GM12892 (cell line): ENCODE measurements around the gene EFCAB8.

ENCODE experiments used
- DNase-seq: peaks from one replicate; pipeline ENCODE4 v3.0.0; 2011; ENCODE audit not compliant: insufficient read length
- FAIRE-seq: peaks from 2 replicates; lab custom pipeline; 2011; peaks lifted over from hg19 to GRCh38; lab: Jason Lieb, UNC
- POLR2A ChIP-seq: IDR thresholded peaks from 2 replicates; pipeline ENCODE4 v1.6.1; 2011; ENCODE audit warnings: low read depth, low read length, control low read depth
- POLR2AphosphoS5 ChIP-seq: IDR thresholded peaks from 2 replicates; pipeline ENCODE4 v1.6.1; 2011; ENCODE audit warnings: low read depth, low read length, control low read depth
- TAF1 ChIP-seq: IDR thresholded peaks from 2 replicates; pipeline ENCODE4 v1.6.1; 2011; ENCODE audit warnings: low read depth, mild to moderate bottlenecking, control low read depth, low read length, borderline replicate concordance

The EFCAB8 gene

GRCh38 chr20:32965581-32966373 lies 107.1 kb downstream of the EFCAB8 start:
- TF ChIP-seq TAF1 (no peak), POLR2AphosphoS5 (no peak), POLR2A (no peak)
- FAIRE-seq, result no peak
- DNase-seq, result no peak

- DNase-seq (no peak), FAIRE-seq (no peak)
- TF ChIP-seq TAF1, result no peak
- TF ChIP-seq POLR2AphosphoS5, result no peak
- TF ChIP-seq POLR2A, result no peak
Measured at GRCh38 chr20:32966382-32966781, 107.7 kb downstream of the EFCAB8 start.

DNA sequence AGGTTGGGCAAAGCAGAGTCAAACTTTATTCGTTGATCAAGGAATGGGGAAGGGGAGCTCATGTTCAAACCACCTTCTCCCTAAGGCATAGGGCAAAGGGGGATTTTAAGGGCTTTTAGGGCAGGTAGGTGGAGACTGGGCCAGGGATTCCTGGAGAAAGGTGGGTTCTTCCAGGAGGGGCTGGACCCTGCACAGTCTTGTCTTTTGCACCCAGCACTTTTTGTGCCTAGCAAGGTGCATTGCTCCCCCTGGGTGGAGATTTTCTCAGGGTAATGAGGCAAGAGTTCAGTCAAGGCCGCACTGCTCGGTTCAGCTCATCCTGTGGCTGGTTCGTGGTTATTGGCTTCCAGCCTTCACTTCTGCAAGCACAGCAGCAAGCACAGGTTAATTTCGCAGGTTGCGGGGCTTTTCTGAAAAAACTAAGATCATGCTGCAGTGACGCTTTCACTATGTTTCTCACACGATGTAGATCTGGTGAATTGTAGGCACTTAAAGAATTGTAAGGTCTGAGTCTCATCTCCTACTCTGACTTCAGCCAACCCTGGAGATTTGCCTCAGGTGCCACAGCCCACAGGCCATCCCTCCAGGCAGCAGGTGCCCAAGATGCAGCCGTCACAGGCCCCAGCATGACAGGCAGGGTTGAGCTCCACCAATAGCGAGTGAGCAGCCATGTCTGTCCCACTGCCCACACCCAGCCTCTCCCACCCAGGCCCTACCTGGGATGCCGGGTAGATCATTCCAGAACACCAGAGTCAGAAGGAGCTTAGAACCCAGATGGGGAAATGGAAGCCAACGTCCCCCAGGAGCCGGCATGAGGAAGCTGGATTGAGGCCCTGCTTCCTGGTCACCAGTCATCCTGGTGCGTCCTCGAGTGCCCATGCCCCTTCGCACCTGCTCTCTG lies 108.4 kb downstream of the EFCAB8 start:
- TF ChIP-seq POLR2A, result no peak
- TF ChIP-seq POLR2AphosphoS5, result no peak
- no peak for TF ChIP-seq TAF1
- FAIRE-seq (peak; percentile 83), DNase-seq (no peak)

DNA sequence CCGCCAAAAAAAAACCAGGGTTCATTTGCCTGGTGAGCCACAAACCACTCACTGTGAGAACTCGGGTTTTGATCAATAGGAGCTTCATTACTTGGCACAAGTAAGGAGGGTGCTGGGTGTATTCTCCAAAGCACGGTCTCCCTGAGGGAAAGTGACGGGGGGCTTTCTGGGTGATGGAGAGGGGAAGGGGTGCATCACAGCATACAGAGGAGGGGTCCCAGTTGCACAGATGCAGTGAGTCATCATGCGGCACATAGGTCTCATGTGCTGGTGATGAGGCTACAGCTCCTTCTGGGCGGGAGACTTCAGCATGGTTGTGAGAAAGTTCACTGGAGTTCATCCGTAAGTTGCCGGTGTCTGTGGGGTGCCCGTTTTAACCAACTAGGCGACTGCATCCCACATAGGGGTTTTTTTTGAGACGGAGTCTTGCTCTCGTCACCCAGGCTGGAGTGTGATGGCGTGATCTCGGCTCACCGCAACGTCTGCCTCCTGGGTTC lies 109.3 kb downstream of the EFCAB8 start:
- DNase-seq (no peak), FAIRE-seq (no peak)
- no peak for TF ChIP-seq POLR2A
- TF ChIP-seq POLR2AphosphoS5, result no peak
- no peak for TF ChIP-seq TAF1

DNA sequence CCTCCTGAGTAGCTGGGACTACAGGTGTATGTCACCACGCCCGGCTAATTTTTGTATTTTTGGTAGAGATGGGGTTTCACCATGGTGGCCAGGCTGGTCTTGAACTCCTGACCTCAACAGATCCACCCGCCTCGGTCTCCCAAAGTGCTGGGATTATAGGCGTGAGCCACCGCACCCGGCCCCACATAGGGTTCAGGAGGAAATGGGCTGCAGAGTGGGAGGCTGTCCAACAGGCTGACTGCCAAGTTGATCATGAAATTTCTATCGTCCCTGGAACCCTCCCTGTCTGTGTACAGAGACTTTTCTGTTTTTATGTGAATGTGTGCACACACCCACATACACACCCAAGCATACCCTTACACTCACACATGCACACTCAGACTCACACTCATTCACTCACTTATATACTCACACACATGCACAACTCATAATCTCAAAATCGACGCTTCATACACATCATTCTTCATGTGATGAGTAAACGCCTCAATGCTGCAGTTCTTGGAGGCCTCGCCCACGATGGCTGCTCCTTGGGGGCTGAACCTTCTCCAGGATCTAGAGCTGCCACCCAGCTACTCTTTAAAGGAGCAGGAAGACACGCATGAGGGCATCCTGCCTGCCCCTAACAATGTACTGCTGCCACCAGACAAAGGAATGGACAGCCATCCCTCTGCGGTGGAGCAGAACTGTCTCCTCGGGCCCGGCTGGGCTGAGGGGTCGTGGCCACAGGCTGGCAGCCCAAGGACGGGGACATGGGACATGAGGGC lies 109.9 kb downstream of the EFCAB8 start:
- no peak for FAIRE-seq
- no peak for TF ChIP-seq POLR2A
- TF ChIP-seq TAF1, result no peak
- no peak for TF ChIP-seq POLR2AphosphoS5
- no peak for DNase-seq

- no peak for DNase-seq
- FAIRE-seq, result no peak
- TF ChIP-seq POLR2A (no peak), POLR2AphosphoS5 (no peak), TAF1 (no peak)
Measured at GRCh38 chr20:32969356-32970114, 110.8 kb downstream of the EFCAB8 start.

- FAIRE-seq, result no peak
- TF ChIP-seq TAF1, result no peak
- no peak for TF ChIP-seq POLR2AphosphoS5
- no peak for TF ChIP-seq POLR2A
- no peak for DNase-seq
Measured at GRCh38 chr20:32970115-32970972, 111.6 kb downstream of the EFCAB8 start.

DNA sequence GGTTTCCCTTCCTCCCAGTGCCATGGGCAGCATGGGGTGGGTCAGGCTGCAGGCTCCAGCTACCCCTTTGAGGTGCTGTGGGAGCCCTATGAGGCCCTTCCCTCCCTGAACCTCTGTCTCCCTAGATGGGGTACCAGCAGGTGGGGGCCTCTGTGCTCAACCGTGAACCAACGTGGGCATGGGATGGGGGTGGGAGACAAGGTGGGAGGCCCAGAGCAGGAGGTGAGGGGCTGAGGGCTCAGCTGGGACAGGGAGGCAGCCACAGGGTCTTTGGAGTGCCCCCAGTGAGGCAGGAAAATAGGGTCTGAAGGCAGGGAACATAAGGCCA lies 112.2 kb downstream of the EFCAB8 start:
- no peak for TF ChIP-seq POLR2A
- TF ChIP-seq TAF1, result no peak
- no peak for TF ChIP-seq POLR2AphosphoS5
- FAIRE-seq (no peak), DNase-seq (no peak)

- FAIRE-seq (peak; percentile 79), DNase-seq (no peak)
- TF ChIP-seq TAF1 (no peak), POLR2A (no peak; the same call in 1 of the 2 replicates), POLR2AphosphoS5 (no peak)
Measured at GRCh38 chr20:32971703-32972161, 113.0 kb downstream of the EFCAB8 start.

DNA sequence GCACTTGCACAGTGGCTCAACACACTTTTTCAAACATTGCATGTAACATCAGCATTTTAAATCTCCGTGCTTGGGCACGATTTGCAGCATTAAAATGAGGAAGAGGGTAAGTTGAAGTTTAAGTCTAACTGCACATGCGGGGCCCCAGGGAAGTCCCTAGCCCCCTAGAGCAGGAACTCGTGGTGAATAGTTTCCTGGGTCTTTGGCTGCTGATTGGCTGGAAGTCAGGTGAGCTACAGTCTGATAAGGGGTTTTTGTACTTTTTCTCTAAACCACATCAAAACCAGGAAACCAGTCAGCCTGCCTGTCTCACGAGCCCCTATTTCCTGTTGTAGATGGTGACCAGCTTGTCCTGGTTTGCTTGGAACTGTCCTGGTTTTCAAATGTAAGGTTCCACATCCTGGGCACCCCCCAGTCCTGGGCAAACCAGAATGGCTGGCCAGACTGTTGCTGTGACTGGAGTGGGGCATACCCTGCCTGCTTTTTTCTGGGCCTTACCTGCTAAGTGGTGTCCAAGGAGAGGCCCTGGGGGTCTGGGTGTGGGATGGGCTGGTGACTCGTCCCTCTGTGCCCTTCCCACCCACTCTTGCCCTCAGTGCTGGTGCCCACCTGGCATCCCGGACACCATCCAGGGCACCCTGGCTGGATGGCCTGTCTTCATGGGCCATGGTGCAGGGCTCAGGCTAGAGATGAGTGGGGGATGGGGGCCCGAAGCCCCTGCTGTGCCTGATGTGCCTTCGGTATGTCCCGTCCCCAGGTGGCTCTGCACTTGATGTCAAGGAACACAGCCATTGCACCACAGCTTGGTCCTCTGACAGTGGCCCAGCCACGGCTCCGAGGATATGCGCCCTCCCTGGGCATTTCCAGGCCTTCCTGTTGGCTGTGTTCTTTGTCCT lies 113.7 kb downstream of the EFCAB8 start:
- peak; percentile 88 for FAIRE-seq
- peak; percentile 64 for DNase-seq

More for the DNA sequence above, 113.7 kb downstream of the EFCAB8 start:
- TF ChIP-seq TAF1, result 0 out of 2 replicates have a peak, but pooled peaks have one; percentile 17
- TF ChIP-seq POLR2A, result peak; percentile 40; the same call in 1 of the 2 replicates
- no peak; the same call in 1 of the 2 replicates for TF ChIP-seq POLR2AphosphoS5
